Measurements from ENCODE around the gene BRPF1.

The BRPF1 gene

GRCh38 chr3:9784965-9785364 is 53.4 kb downstream of the BRPF1 start:
- Histone ChIP-seq H3K27me3 (ENCODE audit: insufficient read depth, low read length, poor library complexity, severe bottlenecking) (no peaks in the 10 kb centered on the region), H2AFZ (ENCODE audit: low read length) (no peak overlapping the region), H3K4me1 (ENCODE audit: insufficient read depth, low read length, poor library complexity, severe bottlenecking) (peaks cover 35% of the 10 kb centered on the region), H3K79me2 (ENCODE audit: insufficient read depth, low read length) (peaks cover 11% of the 10 kb centered on the region; the same call in 1 of the 2 replicates), H3K9me3 (ENCODE audit: insufficient read depth, low read depth, low read length) (no peaks in the 10 kb centered on the region), H3K9me2 (replicated peaks; ENCODE audit: low read depth, low read length) (no peaks in the 10 kb centered on the region), H3F3A (ENCODE audit: low read depth) (peaks cover 13% of the 10 kb centered on the region), H4K20me1 (ENCODE audit: insufficient read depth, low read length, poor library complexity, severe bottlenecking) (no peaks in the 10 kb centered on the region), H3K9ac (ENCODE audit: low read depth, low read length, poor library complexity, severe bottlenecking) (no peak overlapping the region), H3K36me3 (ENCODE audit: insufficient read depth, low read length) (peaks cover 3% of the 10 kb centered on the region; the same call in 1 of the 2 replicates), H3K4me2 (ENCODE audit: low read depth, low read length, poor library complexity, severe bottlenecking) (no peak overlapping the region), H3K4me3 (ENCODE audit: low read length, poor library complexity, severe bottlenecking) (no peak overlapping the region)
- no peak for TF ChIP-seq EZH2phosphoT487 (IDR thresholded peaks at IDR 0.05; ENCODE audit: borderline replicate concordance)
- TF ChIP-seq, protein P1, sequence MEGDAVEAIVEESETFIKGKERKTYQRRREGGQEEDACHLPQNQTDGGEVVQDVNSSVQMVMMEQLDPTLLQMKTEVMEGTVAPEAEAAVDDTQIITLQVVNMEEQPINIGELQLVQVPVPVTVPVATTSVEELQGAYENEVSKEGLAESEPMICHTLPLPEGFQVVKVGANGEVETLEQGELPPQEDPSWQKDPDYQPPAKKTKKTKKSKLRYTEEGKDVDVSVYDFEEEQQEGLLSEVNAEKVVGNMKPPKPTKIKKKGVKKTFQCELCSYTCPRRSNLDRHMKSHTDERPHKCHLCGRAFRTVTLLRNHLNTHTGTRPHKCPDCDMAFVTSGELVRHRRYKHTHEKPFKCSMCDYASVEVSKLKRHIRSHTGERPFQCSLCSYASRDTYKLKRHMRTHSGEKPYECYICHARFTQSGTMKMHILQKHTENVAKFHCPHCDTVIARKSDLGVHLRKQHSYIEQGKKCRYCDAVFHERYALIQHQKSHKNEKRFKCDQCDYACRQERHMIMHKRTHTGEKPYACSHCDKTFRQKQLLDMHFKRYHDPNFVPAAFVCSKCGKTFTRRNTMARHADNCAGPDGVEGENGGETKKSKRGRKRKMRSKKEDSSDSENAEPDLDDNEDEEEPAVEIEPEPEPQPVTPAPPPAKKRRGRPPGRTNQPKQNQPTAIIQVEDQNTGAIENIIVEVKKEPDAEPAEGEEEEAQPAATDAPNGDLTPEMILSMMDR (conservative IDR thresholded peaks at IDR 0.05; ENCODE audit: low read length): no peak

DNA sequence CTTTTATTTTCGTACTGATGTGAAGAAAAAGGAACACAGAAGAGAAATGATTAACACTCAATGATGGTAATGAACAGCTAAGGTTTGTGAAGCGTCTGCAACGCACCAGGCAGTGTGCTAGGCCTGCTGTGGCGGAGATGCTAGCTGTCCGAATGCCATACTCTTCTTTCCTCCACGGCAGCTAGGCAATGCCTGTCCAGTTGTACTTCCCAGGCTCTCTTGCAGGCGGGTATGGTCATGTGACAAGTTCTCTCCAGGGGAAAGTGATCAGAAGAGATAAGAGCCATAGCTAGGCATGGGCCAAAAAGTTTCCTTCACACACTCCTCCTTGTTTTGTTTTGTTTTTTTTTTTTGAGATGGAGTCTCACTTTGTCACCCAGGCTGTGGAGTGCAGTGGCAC is 54.1 kb downstream of the BRPF1 start:
- TF ChIP-seq, protein P1 (conservative IDR thresholded peaks at IDR 0.05; ENCODE audit: low read length): no peak
- no peak for TF ChIP-seq EZH2phosphoT487 (IDR thresholded peaks at IDR 0.05; ENCODE audit: borderline replicate concordance)
- Histone ChIP-seq H3K9me3 (ENCODE audit: insufficient read depth, low read depth, low read length) (no peaks in the 10 kb centered on the region), H3F3A (ENCODE audit: low read depth) (peaks cover 9% of the 10 kb centered on the region), H3K9ac (ENCODE audit: low read depth, low read length, poor library complexity, severe bottlenecking) (no peak overlapping the region), H3K4me3 (ENCODE audit: low read length, poor library complexity, severe bottlenecking) (no peak overlapping the region), H4K20me1 (ENCODE audit: insufficient read depth, low read length, poor library complexity, severe bottlenecking) (no peaks in the 10 kb centered on the region), H3K27me3 (ENCODE audit: insufficient read depth, low read length, poor library complexity, severe bottlenecking) (no peaks in the 10 kb centered on the region), H2AFZ (ENCODE audit: low read length) (no peak overlapping the region), H3K4me1 (ENCODE audit: insufficient read depth, low read length, poor library complexity, severe bottlenecking) (peaks cover 35% of the 10 kb centered on the region), H3K9me2 (replicated peaks; ENCODE audit: low read depth, low read length) (no peaks in the 10 kb centered on the region), H3K79me2 (ENCODE audit: insufficient read depth, low read length) (peaks cover 18% of the 10 kb centered on the region), H3K36me3 (ENCODE audit: insufficient read depth, low read length) (peaks cover 3% of the 10 kb centered on the region; the same call in 1 of the 2 replicates), H3K4me2 (ENCODE audit: low read depth, low read length, poor library complexity, severe bottlenecking) (no peak overlapping the region)

DNA sequence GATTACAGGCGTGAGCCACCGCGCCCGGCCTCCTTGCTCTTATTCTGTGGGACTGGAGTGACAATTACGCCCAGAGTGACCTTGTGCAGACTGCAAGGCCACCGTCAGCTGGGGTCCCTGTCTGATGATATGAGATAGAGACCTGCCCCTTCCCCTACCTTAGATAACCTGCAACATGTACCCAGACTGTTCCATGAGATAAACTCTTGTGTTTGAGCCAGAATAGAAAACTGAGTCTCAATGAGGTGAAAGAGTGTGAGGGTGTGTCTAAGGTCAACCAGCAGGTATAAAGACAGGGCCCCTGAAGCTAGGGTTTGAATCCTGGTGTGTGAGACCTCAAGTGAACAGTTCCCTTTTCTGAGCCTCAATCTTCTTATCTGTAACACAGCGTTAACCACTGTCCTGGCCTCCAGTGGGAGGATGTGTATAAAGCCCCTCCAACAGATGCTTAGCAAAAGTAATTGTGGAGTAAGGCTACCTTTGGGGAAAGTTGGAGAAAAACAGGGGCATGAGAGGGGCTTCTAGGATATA is 54.7 kb downstream of the BRPF1 start:
- Histone ChIP-seq H3K79me2 (ENCODE audit: insufficient read depth, low read length) (peaks cover 24% of the 10 kb centered on the region), H3K4me1 (ENCODE audit: insufficient read depth, low read length, poor library complexity, severe bottlenecking) (peaks cover 34% of the 10 kb centered on the region), H3K9me2 (replicated peaks; ENCODE audit: low read depth, low read length) (no peaks in the 10 kb centered on the region), H3K4me2 (ENCODE audit: low read depth, low read length, poor library complexity, severe bottlenecking) (no peak overlapping the region), H3F3A (ENCODE audit: low read depth) (peaks cover 3% of the 10 kb centered on the region; the same call in 1 of the 2 replicates), H3K4me3 (ENCODE audit: low read length, poor library complexity, severe bottlenecking) (no peak overlapping the region), H3K9ac (ENCODE audit: low read depth, low read length, poor library complexity, severe bottlenecking) (no peak overlapping the region), H4K20me1 (ENCODE audit: insufficient read depth, low read length, poor library complexity, severe bottlenecking) (no peaks in the 10 kb centered on the region), H3K27me3 (ENCODE audit: insufficient read depth, low read length, poor library complexity, severe bottlenecking) (no peaks in the 10 kb centered on the region), H2AFZ (ENCODE audit: low read length) (no peak overlapping the region), H3K36me3 (ENCODE audit: insufficient read depth, low read length) (peaks cover 3% of the 10 kb centered on the region; the same call in 1 of the 2 replicates), H3K9me3 (ENCODE audit: insufficient read depth, low read depth, low read length) (no peaks in the 10 kb centered on the region)
- no peak for TF ChIP-seq EZH2phosphoT487 (IDR thresholded peaks at IDR 0.05; ENCODE audit: borderline replicate concordance)
- TF ChIP-seq, protein P1 (conservative IDR thresholded peaks at IDR 0.05; ENCODE audit: low read length): no peak

All from Loucy (cell line).